ENCODE data around the gene SMARCA5. TPM values are rescaled to one million over a fixed set of nuclear protein-coding genes. Genes with fewer than 3 reads are reported as not detected.

The SMARCA5 gene
- total and polyA plus RNA-seq, 10 of the 15 experiments (the other 5 are each of a cell fraction or from before 2014, with no cell fraction given): 21.7 to 69.6 (median 37.4) TPM

DNA sequence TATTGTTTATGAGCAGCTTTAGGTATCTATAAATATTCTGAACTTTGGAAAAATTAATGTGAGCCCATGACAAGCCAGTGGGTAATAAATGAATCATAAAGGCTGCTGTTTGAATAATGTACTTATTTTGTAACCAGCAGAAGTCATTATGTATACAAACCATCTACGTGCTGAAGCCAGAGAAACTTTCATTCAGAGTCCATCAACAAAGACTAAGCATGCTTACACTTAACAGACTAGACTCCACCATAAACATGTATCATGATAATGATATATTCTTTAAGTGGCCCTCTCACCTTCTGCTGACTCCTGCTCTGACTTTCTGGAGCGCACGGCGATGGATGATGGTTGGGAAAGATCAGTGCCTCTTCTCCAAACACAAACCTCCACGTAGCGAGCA lies 72.0 kb downstream of the SMARCA5 start:
- SMC1A ChIA-PET (ENCODE audit: uncharacterized antibody, unreplicated experiment): no interaction called here
- no peak for FAIRE-seq
- in situ Hi-C loops (cut with MboI) (no loop called here), intact Hi-C loops (cut with micrococcal nuclease; ENCODE audit: unreplicated experiment) (no loop called here)
- Histone ChIP-seq H3K4me2 (ENCODE audit: control insufficient read depth, insufficient read depth) (no peak overlapping the region), H2AFZ (ENCODE audit: control insufficient read depth, low read depth, low read length) (no peak overlapping the region), H4K20me1 (ENCODE audit: control insufficient read depth, insufficient read depth) (no peaks in the 10 kb centered on the region), H3K27ac (ENCODE audit: control insufficient read depth, insufficient read depth) (no peak overlapping the region), H3K9ac (ENCODE audit: control insufficient read depth, insufficient read depth, low read length) (no peak overlapping the region), H3K4me1 (ENCODE audit: control insufficient read depth, insufficient read depth, low read length) (no peaks in the 10 kb centered on the region), H3K9me3 (replicated peaks; ENCODE audit: control insufficient read depth, insufficient read depth, low read length) (no peaks in the 10 kb centered on the region), H3K4me3 (no peak overlapping the region), H3K36me3 (ENCODE audit: control insufficient read depth in 2 of 2, insufficient read depth in 2 of 2, low read length in 1 of 2) (no peaks in the 10 kb centered on the region), H3K79me2 (ENCODE audit: control insufficient read depth, insufficient read depth, low read length) (no peaks in the 10 kb centered on the region), H3K27me3 (replicated peaks in 1 of 2; ENCODE audit: control insufficient read depth in 2 of 2, insufficient read depth in 2 of 2, low read length in 1 of 2) (no peaks in the 10 kb centered on the region)
- no peak for ATAC-seq
- CTCF ChIA-PET: no interaction called here
- WGBS (ENCODE audit: insufficient coverage, insufficient replicate concordance, low lambda C conversion rate, missing lambda C conversion rate): 34% methylated on average over 6 of the region's 6 CpGs
- DNase-seq (ENCODE audit: low read depth, low spot score): no peak
- POLR2A ChIA-PET: no interaction called here
- BruUV-seq (replicated peaks): no TSS peak
- RAD21 ChIA-PET (ENCODE audit: unreplicated experiment): no interaction called here
- TF ChIP-seq BCL3 (IDR thresholded peaks at IDR 0.05; ENCODE audit: borderline replicate concordance, insufficient read depth, low read depth, low read length, poor library complexity, severe bottlenecking): no peak
- no peak for TF ChIP-seq NR2C1 (IDR thresholded peaks at IDR 0.05)
- no peak for TF ChIP-seq ZNF274 (IDR thresholded peaks at IDR 0.05; ENCODE audit: insufficient read depth, insufficient read length)
- TF ChIP-seq ZSCAN29 (IDR thresholded peaks at IDR 0.05): no peak
- TF ChIP-seq MYB (IDR thresholded peaks at IDR 0.05; ENCODE audit: borderline replicate concordance, low read depth, low read length): no peak
- no peak for TF ChIP-seq ZZZ3 (IDR thresholded peaks at IDR 0.05; ENCODE audit: control insufficient read depth, insufficient read length, low read depth)
- TF ChIP-seq ZNF217 (IDR thresholded peaks at IDR 0.05): no peak
- TF ChIP-seq HCFC1 (IDR thresholded peaks at IDR 0.05; ENCODE audit: low read length): no peak
- no peak for TF ChIP-seq NKRF (conservative IDR thresholded peaks at IDR 0.05)
- no peak for TF ChIP-seq EP300 (IDR thresholded peaks at IDR 0.05; ENCODE audit: borderline replicate concordance in 1 of 2, control insufficient read depth in 1 of 2, low read depth in 2 of 2, low read length in 2 of 2)
- TF ChIP-seq CREM (IDR thresholded peaks at IDR 0.05; ENCODE audit: low read depth): no peak
- no peak for TF ChIP-seq MTA3 (IDR thresholded peaks at IDR 0.05; ENCODE audit: borderline replicate concordance, low read length)
- no peak for TF ChIP-seq SREBF2 (IDR thresholded peaks at IDR 0.05; ENCODE audit: low read length)
- TF ChIP-seq, protein P1, sequence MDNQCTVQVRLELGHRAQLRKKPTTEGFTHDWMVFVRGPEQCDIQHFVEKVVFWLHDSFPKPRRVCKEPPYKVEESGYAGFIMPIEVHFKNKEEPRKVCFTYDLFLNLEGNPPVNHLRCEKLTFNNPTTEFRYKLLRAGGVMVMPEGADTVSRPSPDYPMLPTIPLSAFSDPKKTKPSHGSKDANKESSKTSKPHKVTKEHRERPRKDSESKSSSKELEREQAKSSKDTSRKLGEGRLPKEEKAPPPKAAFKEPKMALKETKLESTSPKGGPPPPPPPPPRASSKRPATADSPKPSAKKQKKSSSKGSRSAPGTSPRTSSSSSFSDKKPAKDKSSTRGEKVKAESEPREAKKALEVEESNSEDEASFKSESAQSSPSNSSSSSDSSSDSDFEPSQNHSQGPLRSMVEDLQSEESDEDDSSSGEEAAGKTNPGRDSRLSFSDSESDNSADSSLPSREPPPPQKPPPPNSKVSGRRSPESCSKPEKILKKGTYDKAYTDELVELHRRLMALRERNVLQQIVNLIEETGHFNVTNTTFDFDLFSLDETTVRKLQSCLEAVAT (IDR thresholded peaks at IDR 0.05): no peak
- TF ChIP-seq, protein P2, sequence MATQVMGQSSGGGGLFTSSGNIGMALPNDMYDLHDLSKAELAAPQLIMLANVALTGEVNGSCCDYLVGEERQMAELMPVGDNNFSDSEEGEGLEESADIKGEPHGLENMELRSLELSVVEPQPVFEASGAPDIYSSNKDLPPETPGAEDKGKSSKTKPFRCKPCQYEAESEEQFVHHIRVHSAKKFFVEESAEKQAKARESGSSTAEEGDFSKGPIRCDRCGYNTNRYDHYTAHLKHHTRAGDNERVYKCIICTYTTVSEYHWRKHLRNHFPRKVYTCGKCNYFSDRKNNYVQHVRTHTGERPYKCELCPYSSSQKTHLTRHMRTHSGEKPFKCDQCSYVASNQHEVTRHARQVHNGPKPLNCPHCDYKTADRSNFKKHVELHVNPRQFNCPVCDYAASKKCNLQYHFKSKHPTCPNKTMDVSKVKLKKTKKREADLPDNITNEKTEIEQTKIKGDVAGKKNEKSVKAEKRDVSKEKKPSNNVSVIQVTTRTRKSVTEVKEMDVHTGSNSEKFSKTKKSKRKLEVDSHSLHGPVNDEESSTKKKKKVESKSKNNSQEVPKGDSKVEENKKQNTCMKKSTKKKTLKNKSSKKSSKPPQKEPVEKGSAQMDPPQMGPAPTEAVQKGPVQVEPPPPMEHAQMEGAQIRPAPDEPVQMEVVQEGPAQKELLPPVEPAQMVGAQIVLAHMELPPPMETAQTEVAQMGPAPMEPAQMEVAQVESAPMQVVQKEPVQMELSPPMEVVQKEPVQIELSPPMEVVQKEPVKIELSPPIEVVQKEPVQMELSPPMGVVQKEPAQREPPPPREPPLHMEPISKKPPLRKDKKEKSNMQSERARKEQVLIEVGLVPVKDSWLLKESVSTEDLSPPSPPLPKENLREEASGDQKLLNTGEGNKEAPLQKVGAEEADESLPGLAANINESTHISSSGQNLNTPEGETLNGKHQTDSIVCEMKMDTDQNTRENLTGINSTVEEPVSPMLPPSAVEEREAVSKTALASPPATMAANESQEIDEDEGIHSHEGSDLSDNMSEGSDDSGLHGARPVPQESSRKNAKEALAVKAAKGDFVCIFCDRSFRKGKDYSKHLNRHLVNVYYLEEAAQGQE (IDR thresholded peaks at IDR 0.05; ENCODE audit: low read depth, low read length): no peak
